Fibroblast of mammary gland (primary cell): ENCODE data around the gene TMCO2.

Experiments
- DNase-seq: peaks from one replicate; pipeline ENCODE4 v3.0.0-alpha.2; 2010; ENCODE audit warnings: low read depth
- H3K4me3 ChIP-seq: 2 replicates; pipeline ENCODE4 v1.5.1; 2011; ENCODE audit warnings: low read depth, mild to moderate bottlenecking, low read length, moderate library complexity; ENCODE audit not compliant: control insufficient read depth
- CTCF ChIP-seq: conservative IDR thresholded peaks from 2 replicates; pipeline ENCODE4 v1.5.1; 2011; ENCODE audit warnings: low read depth, low read length, inconsistent platforms; ENCODE audit not compliant: control insufficient read depth, insufficient read depth

The TMCO2 gene

GRCh38 chr1:40265919-40266318 lies 18.2 kb downstream of the TMCO2 start:
- no peak for TF ChIP-seq CTCF
- no peak overlapping the region for H3K4me3 ChIP-seq
- DNase-seq = no peak

GRCh38 chr1:40266786-40267535 lies 19.2 kb downstream of the TMCO2 start:
- no peak for DNase-seq
- TF ChIP-seq CTCF = no peak
- no peak overlapping the region for H3K4me3 ChIP-seq

- TF ChIP-seq CTCF = no peak
- H3K4me3 ChIP-seq = no peak overlapping the region
- DNase-seq = peak; percentile 97
Observed at GRCh38 chr1:40267767-40268187, 20.0 kb downstream of the TMCO2 start.

GRCh38 chr1:40268211-40268610 lies 20.5 kb downstream of the TMCO2 start:
- no peak for TF ChIP-seq CTCF
- no peak for DNase-seq
- no peak overlapping the region for H3K4me3 ChIP-seq

GRCh38 chr1:40270152-40270834 lies 22.6 kb downstream of the TMCO2 start:
- no peak overlapping the region for H3K4me3 ChIP-seq
- DNase-seq = peak; percentile 49
- TF ChIP-seq CTCF = no peak

GRCh38 chr1:40272653-40273213 lies 25.0 kb downstream of the TMCO2 start:
- TF ChIP-seq CTCF = no peak
- H3K4me3 ChIP-seq = no peak overlapping the region
- no peak for DNase-seq
